HT1080 (cell line): ENCODE measurements around the gene CTDSPL2. TPM values are rescaled to one million over a fixed set of nuclear protein-coding genes. Genes with fewer than 3 reads are reported as not detected.
"Not testable (repeated sequence)": the region's sequence is repeated elsewhere in the genome, so short reads cannot be mapped to it uniquely, and the experiment has no call there.

Source experiments
- DNase-seq: peaks from one replicate; pipeline ENCODE4 v3.0.0-alpha.2; 2015; ENCODE audit warnings: low read depth
- total RNA-seq: library from RNA; depleted of rRNA; stranded (reverse); fragments of >200 nt; shearing (Covaris generic); gene quantifications from 2 replicates; pipeline ENCODE4 v1.2.3, GENCODE V29; 2014

CTDSPL2 gene
- total RNA-seq, 1 experiment from 2014 or later = 69.7 TPM

DNA sequence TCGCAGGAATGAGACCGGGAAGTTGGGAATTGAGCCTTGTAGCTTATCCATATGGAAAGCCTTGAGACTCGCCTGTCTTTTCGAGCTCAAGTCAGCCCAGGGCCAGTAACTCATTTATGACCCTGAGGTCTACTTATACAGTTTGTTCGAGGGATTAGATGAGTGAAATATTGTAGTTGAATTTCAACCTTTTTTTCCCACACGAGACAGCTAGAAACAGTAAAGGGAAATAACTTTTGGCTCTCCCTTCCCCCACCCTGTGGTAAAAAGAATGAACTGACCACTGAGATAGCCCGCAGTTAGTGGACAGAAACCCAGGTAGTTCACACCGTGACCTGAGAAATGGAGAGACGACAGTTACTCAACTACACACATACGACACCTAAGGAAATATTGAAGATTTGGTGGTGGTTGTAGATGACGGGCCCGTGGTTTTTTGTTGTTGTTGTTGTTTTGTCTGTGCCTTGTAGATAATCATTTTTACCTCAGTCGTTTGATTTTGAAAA, 110.4 kb downstream of the CTDSPL2 start:
- DNase-seq = no peak

DNA sequence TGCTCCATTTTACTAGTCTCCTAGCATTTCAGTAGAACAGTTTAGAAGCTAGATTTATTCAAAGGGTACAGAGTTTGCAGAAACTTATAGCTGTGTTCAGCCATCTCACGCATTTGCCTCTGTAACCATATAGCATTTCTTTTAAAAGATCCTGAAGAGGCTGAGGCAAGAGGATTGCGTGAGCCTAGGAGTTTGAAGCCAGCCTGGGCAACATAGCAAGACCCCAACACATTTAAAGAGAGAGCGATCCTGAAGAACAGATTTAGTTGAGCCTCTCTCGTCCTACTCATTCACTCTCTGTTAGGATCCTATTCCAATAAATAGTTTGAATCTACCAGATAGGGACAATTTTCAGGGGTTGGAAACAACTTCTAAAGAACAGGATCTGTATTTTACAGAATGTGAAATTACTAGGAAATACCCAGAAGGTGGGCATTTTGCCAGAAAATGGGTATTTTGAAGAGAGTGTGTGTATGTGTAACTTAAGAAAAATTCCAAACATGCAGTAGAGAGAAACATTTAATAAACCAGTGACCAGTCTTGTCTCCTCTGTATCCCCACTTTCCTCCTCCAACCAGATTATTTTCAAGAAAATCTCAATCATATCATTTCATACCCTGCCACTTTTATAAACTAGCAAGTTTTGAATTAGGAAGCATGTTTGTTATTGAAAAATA, 114.0 kb downstream of the CTDSPL2 start:
- DNase-seq = peak; percentile 38

- no peak for DNase-seq
Measured at GRCh38 chr15:44542596-44542995, 115.2 kb downstream of the CTDSPL2 start.

DNA sequence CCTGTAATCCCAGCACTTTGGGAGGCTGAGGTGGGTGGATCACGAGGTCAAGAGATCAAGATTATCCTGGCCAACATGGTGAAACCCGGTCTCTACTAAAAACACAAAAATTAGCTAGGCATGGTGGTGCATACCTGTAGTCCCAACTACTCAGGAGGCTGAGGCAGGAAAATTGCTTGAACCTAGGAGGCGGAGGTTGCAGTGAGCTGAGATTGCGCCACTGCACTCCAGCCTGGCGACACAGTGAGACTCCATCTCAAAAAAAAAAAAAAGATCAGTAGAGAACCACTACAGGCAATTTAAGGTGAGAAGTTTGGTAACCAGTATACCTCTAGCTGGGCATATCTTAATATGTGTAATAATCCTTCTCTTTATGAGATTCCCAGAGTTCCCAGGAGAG, 117.3 kb downstream of the CTDSPL2 start:
- not testable (repeated sequence) for DNase-seq

GRCh38 chr15:44545913-44546802, 118.7 kb downstream of the CTDSPL2 start:
- DNase-seq = peak; percentile 21

- DNase-seq = not testable (repeated sequence)
Measured at GRCh38 chr15:44549152-44549551, 121.7 kb downstream of the CTDSPL2 start.

DNA sequence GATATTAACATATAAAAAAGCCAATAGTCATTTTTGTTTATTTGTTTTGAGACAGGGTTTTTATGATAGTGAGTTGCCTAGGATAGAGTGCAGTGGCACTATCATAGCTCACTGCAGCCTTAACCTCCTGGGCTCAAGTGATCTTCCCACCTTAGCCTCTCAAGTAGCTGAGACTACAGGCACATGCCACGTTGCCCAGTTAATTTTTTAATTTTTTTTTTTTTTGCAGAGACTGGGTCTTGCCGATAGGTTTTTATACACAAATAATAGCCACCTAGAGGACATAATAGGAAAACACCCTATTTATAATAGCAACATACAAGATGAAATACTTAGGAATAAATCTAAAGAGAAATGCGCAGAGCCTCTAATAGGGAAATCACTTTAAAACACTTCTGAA, 122.8 kb downstream of the CTDSPL2 start:
- DNase-seq = peak; percentile 48

DNA sequence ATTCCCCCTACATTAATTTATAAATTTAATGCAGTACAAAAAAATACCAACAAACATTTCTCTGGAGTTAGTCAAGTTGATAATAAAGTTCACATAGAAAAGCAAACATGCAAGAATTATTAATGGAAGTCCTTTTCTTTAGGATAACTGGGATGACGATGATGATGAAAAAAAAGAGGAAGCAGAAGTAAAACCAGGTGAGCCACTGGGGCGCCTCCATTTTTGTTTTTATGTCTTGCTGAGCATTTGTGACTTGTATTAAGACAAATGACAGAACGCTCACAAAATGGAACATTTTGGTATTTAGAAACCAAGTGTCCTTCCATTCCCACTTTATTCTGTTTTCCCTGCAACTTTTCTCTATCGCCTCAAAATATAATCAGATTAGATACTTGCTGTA, 123.3 kb downstream of the CTDSPL2 start:
- DNase-seq = no peak

- no peak for DNase-seq
Measured at GRCh38 chr15:44554934-44555723, 127.7 kb downstream of the CTDSPL2 start.

GRCh38 chr15:44560926-44561325, 133.5 kb downstream of the CTDSPL2 start:
- DNase-seq = not testable (repeated sequence)

- no peak for DNase-seq
Measured at GRCh38 chr15:44565387-44566154, 138.1 kb downstream of the CTDSPL2 start.

GRCh38 chr15:44566155-44566540, 138.7 kb downstream of the CTDSPL2 start:
- DNase-seq = no peak

DNA sequence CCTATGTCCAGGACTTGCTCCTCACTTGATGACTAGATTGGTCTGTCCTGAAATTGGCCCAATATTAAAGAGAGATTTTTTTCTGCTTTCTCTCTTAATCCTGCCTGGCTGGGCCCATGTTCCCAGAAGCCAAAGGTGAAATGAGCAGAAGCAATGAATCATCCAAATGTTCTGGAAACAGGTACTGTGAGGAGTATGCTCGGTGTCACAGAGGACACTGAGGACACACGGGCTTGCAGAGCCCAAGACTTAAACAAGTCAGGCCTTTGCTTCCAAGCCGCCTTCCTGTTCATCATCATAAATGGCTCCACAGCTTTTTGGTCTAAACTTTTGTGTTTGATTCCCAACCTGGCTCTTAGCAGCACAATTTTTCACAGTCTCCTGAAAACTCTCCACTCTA, 140.9 kb downstream of the CTDSPL2 start:
- no peak for DNase-seq

DNA sequence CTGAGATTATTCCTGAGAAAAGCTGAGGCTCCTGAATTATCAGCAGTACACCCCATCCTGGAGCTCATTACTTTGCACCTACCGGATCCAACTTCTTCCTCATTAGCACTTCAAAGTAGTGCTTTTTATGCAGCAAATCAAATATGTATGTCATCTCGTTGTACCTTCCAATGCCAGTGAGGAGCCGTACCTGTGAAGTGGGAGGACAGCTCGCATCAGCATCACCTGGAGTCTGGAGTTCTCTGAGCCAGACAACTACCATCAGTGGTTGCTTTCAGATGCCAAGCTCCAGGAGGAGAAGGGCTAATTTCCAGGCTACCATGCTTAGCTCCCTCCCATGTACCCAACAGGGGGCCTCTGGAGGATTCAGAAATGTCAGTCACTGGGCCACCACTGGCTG, 141.9 kb downstream of the CTDSPL2 start:
- DNase-seq = no peak

- no peak for DNase-seq
Measured at GRCh38 chr15:44570361-44570760, 142.9 kb downstream of the CTDSPL2 start.

- no peak for DNase-seq
Measured at GRCh38 chr15:44573386-44573785, 146.0 kb downstream of the CTDSPL2 start.

GRCh38 chr15:44574734-44575133, 147.3 kb downstream of the CTDSPL2 start:
- DNase-seq = no peak
